DMS53 treated with DMSO at 0.1 percent for 48 hours (cell line): Measurements from ENCODE around the gene PIPOX.
"Not testable (repeated sequence)": the region's sequence is repeated elsewhere in the genome, so short reads cannot be mapped to it uniquely, and the experiment has no call there.

Source experiments
- DNase-seq: peaks from one replicate; lab custom pipeline; 2025; ENCODE audit not compliant: unreplicated experiment; lab: John Stamatoyannopoulos, UW

PIPOX gene

DNA sequence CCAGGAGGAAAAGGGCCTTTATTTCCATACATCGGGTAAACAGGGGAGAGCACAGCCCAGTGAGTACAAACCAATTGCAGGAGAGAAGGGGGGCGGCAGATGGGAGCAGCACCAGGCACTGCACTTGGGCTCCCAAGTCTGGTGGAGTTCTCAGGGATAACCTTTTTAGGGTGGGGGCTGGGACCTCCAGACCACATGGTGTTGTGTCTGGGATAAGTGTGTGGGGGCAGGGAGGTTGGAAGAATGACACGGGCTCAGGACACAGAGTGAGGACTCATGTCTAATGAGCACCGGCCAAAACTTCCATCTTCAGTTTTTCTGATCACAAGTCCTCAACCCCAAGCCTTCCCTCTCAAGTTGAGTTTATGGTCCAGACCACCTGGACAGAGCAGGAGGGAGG lies 30.6 kb downstream of the PIPOX start:
- no peak for DNase-seq

DNA sequence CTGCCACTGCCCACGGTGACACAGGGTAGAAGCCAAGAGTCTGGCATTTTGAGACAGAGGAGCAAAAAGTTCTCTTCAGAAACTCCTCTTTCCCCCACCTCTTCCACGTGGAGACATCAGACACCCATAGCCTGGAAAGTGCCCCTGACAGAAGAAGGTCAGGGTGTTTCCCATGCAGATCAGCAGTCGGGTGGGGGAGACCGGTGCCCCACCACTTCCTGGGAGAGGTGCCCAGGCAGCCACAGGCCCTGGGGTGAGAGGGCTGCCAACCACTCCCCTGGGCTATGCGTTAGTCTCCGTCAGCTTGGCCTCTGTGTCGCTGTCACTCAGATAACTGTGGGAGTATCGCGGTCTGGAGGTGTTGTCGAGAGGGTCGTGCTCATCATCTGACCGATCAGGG lies 31.5 kb downstream of the PIPOX start:
- DNase-seq = no peak

DNA sequence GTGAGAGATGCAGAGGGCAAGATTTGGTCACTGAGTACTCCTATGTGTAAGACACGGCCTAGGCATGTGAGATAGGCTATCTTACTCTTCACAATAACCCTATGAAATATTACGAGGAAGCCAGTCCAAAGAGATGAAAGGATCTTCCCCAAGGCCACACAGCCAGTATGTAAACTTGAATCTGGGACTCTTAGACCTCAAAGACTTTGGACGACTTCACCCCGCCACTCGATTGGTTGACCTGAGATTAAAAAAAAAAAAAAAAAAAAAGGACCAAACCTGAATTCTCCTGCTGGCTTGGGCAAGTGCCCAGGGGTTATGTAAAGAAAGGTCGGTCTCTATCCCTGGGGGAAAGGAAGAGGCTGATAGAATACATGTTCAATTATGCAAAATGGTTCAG lies 33.1 kb downstream of the PIPOX start:
- no peak for DNase-seq

DNA sequence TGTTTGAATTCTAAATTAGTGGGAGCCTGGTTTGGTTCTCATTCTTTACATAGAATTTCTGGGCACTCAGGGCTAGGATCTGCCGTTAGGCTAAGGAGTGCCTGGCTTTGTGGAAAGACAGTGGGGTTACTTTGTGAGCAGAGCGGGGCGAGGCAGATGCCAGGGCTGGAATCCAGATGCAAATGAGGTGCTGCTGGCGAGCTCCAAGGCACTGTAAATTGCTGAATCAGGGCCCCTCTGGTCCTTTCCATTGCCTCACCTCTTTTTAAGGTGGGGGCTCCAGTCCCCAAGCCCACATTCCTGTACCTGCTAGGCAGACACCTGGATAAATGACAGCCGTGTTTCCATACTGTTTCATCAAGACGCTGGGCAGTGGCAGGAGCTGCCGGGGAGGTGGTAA lies 33.8 kb downstream of the PIPOX start:
- no peak for DNase-seq

DNA sequence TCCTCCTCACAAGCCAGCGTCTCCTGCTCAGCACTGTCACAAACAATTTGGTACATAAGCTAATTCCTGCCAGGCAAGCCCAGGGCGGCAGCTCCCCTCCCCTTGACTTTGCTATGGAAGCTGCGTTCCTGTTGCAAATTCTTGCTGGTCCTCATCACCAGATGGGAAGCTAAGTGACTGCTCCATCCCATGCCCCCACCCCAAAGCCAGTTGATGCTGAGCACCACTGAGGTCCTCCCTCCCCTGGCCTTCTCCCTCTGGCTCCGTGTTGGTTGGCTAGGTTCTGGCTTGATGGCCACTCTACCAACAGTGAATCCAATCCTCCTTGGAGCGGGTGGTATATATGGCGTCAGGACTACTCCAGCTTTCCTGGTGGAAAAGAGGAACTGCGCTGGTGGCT lies 34.4 kb downstream of the PIPOX start:
- DNase-seq = no peak

DNA sequence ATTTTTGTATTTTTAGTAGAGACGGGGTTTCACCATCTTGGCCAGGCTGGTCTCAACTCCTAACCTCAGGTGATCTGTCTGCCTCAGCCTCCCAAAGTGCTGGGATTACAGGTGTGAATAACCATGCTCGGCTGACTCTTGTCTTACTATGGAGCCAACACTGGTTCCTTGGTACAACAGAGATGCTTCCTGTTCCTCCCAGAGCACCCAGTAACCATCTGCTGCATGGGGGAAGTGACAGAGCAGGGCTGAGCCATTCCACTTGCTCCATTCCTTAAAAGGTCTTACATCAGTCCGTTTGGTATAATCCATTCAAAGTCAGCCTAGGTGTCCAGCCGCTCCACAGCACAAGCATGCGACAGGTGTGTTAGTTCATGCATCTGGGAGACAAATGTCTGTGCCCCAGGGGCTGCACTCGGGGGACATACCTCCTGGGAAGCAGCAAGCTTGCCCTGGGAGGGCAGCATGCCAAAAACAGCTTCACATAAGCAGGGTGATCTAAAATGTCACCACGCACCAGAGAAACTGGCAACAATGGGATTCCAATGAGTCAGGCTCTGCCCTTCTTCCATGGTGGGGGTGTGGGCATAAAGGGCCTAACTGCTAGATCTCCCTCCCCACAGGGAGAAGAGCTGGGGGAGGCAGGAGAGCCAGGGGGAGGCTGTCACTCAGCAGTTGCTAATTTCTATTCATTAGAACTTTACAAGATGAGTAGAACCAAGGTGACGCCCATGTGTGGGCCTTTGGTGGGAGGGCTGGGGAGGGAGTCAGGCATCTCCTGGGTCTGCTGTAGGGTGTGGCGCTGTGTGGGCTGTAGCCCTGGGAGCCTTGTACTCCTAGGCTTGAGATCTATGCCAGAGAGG lies 35.5 kb downstream of the PIPOX start:
- no peak for DNase-seq

DNA sequence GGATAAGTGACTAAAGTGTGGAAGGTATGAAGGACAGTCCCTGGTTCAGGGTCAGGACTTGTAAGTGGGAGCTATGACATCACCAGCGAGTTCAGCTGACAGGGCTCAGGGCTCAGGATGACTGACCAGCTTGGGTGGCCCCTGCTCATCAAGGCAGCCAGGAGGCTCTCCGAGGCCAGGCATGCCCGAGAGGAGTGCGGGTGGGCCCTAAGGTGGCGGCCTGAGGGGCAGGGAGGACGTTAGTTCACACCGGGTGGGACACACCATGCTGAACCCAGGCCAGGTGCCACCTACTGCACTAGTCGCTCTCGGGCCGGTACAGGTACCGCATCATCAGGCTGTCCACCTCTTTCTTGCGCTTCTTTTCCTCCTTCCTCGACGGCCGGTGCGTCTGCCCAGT lies 36.5 kb downstream of the PIPOX start:
- DNase-seq = no peak

DNA sequence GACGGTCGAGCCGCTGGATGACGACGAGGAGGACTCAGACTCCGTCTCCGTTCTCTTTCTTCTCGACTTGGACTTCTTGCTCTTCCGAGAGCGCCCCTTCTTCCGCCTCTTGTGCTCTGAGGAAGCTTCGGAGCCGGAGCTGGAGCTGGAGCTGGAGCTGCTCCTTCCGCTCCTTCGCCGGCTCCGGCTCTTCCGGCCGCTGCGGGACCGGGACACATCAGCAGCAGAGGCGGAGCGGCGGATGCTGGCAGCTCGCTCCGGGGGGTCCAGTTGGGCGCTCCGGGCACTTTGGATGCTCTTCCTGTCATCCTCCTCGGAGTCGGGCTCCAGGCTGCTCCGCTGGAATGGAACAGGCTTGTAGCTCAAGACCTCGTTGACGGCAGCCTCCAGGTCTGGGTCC lies 36.9 kb downstream of the PIPOX start:
- DNase-seq = no peak

DNA sequence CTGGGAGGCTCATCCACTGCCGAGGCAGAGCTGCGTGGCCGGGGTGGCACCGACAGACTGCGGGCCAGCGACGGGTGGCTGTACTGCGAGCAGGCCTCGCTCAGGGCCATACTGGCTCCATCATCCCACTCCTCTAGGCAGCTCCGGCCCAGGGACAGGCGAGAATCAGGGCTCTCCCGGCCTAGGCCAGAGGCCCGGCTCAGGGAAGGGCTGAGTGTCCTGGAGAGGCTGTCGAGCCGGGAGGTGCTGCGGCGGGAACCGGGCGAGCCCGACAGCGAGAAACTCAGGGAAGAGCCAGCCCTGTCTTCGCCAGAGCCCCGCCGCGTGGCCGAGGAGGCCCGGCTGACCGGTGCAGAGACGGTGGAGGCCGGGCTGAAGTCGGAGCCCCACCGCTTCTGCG lies 37.4 kb downstream of the PIPOX start:
- DNase-seq = no peak

DNA sequence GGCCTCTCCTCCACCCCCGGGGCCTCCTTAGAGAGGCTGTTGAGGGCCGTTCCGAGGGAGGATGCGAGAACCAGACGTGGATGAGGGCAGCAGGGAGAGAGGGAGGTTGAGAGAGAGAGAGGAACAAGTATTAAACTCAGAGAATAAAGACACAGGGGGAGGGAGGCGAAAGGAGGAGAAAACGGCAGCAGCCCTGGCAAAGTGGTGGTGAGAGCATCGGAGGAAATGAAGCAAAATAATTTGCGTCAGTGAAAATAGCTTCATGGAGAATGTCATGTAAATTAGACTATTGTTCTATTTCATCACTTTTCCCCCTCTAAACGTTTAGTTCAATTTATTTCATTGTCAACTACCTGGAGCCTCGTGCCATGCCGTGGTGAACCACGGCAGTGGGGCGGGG lies 38.0 kb downstream of the PIPOX start:
- no peak for DNase-seq

DNA sequence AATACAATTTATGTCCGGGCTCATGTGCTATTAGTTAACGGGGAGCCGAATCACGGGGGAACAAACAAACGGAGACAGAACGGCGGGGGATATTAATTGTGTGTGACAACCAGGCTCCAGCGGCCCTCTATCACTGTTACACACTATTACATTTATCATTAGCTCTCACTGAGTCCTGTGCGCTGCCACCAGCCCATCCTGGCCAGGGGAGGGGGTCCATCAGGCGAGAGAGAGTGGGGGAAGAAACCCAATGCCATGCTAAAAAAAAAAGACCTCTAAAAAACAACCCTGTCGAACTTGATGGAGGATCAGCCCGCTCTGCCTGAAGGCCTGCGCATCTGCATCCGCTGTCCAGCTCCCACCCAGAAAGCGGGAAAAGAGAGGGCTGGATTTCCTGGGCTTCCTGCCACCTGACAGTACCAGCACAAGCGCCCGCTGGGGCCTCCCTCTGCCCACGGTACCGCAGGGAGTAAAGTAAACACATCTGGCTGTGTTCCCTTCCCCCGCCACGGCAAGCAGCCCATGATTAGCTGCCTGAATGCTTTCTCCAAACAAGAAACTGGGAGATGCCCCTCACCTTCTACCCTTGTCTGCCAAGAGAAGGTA lies 41.7 kb downstream of the PIPOX start:
- no peak for DNase-seq

DNA sequence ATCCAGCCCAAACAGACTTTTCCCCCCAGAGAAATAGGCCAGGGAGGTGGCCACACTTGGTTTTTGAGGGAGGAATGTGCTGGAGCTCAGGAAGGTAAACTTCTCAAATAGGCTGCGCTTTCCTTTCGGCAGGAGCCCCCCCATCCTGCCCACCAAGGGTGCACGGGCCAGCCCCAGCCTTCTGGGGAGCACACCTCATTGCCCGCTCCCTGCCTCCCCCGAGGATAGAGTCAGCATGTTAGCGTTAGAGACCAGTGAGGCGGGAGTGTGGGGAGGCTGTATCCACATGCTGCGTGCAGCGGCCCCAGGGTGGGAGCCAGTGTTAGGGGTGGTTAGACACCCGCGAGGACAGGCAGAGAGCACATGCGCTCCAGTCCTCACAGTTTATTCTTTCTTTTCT lies 42.3 kb downstream of the PIPOX start:
- DNase-seq = no peak

DNA sequence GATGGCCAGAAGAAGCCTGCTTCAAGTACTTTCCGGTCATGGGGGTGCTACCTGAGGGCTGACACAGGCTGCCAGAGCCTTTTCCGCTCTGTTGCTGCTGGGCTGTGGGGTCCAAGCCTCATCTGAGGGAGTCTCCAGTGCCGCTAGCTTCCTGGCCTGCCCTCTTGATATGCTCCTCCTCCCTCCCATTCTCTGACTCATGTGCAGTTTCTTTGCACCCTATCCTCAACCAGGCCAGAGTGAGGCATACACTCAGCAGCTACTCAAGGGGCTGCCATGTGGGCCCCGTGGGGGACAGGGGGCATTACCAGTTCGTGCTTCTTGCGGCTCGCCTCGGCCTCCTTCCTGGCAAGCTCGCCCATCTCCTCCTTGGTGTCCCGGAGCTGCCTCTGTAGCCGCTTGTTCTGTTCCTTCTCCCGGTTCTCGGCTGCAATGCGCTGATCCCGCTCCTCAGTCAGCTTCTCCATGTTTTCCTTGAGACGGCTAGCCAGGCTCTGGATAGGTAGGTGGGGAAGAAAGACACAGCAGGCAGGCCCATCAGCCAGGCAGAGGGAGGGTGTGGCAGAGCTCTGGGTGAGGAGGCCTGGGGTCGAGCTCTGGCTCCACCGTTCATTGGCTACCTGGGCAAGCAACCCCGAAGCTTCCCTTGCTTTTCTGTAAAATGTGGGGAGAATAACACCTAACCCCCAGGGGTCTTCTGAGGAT lies 43.8 kb downstream of the PIPOX start:
- DNase-seq = no peak

DNA sequence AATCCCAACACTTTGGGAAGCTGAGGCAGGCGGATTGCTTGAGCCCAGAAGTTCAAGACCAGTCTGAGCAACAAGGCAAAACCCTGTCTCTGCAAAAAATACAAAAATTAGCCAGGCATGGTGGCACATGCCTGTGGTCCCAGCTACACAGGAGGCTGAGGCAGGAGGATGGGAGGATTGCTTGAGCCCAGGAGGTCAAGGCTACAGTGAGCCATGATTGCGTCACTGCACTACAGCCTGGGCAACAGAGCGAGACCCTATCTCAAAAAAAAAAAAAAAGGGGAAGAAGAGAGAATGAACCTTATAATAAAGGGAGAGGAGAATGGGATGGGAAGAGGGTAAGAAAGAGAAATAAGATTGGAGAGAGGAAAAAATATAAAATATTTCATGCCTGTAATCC lies 45.8 kb downstream of the PIPOX start:
- not testable (repeated sequence) for DNase-seq

DNA sequence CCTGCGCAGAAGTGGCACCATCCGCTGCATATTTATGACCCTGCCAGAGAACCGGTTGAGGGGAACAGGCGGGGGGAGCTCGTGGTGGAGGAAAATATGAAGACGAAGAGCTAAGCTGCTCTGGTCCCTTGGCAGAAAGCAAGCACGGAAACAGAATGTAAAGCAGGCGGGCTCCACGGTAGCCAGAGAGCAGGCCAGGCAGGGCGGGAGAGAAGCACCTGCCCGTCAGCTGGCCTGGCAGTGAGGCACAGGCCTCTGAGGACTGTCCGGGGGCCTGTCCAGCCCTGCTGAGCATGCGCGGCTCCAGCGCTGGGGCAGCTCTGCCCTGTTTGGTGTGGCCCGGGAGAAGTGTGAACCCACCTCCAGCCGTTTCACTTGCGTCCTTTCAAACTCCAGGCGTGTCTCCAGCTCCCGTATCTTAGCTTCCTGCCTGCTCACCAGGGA lies 46.7 kb downstream of the PIPOX start:
- DNase-seq = no peak

DNA sequence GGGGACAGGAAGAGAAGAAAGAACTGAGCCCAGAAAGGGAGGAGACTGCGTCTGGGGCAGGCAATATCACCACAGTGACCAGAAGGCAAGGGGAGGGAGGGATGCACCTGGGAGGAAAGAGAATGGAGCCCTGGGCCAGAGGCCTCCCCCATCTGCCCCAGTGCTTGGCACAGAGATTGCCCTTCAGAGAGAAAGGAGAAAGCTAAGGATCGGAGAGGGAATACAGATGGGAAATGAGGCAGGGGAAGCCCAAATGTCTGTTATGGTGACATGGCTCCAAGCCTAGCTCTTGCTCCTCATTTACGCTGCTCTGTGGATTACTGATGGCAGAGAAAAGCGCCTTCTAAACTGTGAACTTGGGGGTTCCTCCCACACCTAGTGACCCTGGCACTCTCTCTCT lies 47.2 kb downstream of the PIPOX start:
- DNase-seq = no peak

DNA sequence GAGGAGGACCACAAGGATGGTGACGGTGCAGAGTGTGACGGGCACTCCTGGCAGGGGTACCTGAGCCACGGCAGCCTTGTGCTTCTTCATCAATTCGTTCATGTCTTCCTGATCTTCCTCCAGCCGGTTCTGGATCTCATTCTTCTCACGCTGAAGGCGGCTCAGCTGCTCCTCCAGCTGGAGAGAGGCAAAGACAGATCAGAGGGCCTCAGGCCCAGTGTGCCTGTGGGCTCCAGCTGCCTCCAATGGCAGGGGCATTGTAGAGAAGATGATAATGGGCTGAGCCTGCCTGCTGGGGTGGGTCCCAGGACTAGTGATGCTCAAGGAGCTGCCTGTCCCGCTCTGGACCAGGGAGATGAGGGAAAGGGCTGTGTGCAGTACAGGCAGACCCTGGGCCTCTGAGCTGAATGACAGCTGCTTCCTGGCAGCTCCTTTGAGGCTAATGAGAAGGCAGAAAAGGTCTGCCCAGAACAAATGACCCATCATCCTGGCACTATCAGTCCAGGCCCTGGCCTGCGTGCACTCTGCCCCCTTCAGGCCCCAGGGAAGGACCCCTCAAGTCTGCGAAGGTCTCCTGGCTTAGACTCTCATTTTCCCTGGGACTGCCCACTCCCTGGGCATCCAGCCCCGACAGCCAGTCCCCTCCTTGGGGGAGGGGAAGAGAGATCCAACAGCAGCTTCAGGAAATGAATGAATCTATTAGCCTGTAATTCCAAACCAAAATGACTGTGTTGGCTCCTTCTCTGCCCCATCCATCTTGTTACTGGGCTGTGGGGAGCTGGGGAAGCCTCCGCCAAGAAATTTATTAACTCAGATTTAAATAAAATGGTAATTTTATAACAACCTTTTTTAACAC lies 48.0 kb downstream of the PIPOX start:
- DNase-seq = no peak

DNA sequence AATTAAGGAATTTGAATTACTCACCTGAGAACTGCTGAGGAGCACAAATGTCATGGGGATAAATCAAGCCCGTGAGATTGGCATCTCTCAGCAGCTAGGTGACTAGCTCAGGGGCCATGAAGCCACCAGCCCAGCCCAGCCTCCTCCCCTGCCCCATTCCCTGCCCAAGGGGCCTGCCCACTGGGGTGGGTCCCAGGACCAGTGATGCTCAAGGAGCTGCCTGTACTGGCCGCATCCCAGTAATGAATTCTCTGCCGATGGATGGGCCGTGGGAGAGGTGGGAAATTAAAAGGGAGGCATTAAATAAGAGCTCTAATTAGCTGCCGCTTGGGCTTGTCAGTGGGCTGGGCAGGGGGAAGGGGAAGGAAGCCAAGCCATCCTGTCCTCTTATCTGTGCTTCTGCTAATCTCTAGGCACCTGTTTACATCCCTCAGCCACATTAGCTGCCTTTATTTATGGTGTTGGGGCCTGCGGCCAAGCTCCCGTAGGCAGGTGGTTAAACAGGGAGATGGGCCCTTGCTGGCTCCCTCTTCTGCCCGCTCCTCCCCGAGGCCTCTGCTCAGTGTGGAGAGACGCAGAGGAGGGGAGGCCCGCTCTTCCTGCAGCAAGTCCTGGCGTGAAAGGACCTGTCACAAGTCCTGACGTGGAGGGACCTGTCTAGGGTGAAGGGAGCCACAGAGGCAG lies 48.8 kb downstream of the PIPOX start:
- DNase-seq = no peak

DNA sequence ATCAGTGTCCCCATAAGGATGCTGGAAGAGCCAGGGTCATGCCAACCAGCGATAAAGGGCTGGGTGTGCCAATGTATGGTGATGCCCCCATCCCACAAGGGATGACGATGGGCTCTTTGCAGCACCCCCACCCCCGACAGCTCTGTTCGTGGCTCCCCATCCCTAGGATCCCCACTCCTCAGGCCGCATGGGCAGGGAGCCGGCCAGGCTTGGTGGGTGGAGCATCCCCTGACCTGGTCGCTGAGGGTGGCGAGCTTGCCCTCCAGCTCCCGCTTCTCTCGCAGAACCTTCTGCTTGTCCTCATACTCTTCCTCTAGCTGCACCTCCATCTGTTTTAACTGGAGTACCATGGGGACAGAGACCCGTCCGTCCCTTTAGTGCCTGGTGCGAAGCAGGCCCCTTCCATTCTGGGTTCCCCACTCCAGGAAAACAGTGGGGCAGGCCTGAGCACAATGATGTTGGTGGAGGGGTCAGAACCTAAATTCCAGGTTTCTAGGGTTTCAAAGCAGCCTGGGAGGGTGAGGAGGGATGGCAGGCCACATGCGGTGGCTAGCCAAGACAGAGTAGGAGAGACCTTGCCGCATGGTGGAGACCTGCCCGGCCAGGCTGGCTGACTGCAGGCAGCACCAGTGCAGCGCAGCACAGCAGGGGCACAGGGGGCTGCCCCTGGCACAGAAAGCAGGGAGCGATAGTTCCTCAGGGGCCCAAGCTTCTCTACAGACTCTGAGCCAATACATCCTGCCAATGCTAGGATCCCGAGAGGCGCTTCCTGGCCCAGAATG lies 50.3 kb downstream of the PIPOX start:
- DNase-seq = no peak
